ENCODE results near the gene KLK7. TPM values are rescaled to one million over a fixed set of nuclear protein-coding genes. Genes with fewer than 3 reads are reported as not detected.

Gene KLK7
- polyA plus RNA-seq, 1 of the 3 experiments (the other 2 are of a cell fraction), result not detected

- 16% methylated on average over 3 of the region's 4 CpGs for WGBS (ENCODE audit: low lambda C conversion rate)
- Histone ChIP-seq H3K4me3 (ENCODE audit: low read depth in 2 of 2, low read length in 1 of 2) (no peak overlapping the region), H3K27ac (ENCODE audit: low read depth in 2 of 2, low read length in 1 of 2) (no peak overlapping the region), H3K9ac (no peak overlapping the region), H3K9me2 (no peaks in the 10 kb centered on the region), H3K36me3 (replicated peaks in 1 of 2; ENCODE audit: control insufficient read depth in 1 of 2, insufficient read depth in 2 of 2, low read length in 1 of 2) (no peaks in the 10 kb centered on the region), H2AFZ (ENCODE audit: low read depth) (no peak overlapping the region), H3K9me3 (no peaks in the 10 kb centered on the region), H3K4me2 (no peak overlapping the region), H3K79me2 (ENCODE audit: insufficient read depth) (no peaks in the 10 kb centered on the region), H3K4me1 (ENCODE audit: control insufficient read depth in 1 of 2, insufficient read depth in 2 of 2, low read depth in 1 of 2, low read length in 1 of 2) (no peaks in the 10 kb centered on the region), H3K27me3 (ENCODE audit: insufficient read depth) (no peaks in the 10 kb centered on the region; the same call in 1 of the 2 replicates), H3F3A (replicated peaks; ENCODE audit: insufficient read depth) (no peaks in the 10 kb centered on the region), H4K20me1 (ENCODE audit: insufficient read depth) (no peaks in the 10 kb centered on the region)
- no peak for DNase-seq
- ChIA-PET CTCF (no interaction called here), POLR2A (no interaction called here)
- no peak for TF ChIP-seq FOXJ3 (CRISPR knock-in tag; IDR thresholded peaks at IDR 0.05)
- no peak for TF ChIP-seq YY1 (IDR thresholded peaks at IDR 0.05; ENCODE audit: low read depth)
- no peak for TF ChIP-seq ELF1 (IDR thresholded peaks at IDR 0.05)
- no peak for TF ChIP-seq RAD21 (IDR thresholded peaks at IDR 0.05; ENCODE audit: low read length)
- TF ChIP-seq MXI1 (IDR thresholded peaks at IDR 0.05; ENCODE audit: low read depth, low read length), result no peak
- TF ChIP-seq CHD2 (IDR thresholded peaks at IDR 0.05; ENCODE audit: low read length, partially characterized antibody), result no peak
- TF ChIP-seq, protein P1, sequence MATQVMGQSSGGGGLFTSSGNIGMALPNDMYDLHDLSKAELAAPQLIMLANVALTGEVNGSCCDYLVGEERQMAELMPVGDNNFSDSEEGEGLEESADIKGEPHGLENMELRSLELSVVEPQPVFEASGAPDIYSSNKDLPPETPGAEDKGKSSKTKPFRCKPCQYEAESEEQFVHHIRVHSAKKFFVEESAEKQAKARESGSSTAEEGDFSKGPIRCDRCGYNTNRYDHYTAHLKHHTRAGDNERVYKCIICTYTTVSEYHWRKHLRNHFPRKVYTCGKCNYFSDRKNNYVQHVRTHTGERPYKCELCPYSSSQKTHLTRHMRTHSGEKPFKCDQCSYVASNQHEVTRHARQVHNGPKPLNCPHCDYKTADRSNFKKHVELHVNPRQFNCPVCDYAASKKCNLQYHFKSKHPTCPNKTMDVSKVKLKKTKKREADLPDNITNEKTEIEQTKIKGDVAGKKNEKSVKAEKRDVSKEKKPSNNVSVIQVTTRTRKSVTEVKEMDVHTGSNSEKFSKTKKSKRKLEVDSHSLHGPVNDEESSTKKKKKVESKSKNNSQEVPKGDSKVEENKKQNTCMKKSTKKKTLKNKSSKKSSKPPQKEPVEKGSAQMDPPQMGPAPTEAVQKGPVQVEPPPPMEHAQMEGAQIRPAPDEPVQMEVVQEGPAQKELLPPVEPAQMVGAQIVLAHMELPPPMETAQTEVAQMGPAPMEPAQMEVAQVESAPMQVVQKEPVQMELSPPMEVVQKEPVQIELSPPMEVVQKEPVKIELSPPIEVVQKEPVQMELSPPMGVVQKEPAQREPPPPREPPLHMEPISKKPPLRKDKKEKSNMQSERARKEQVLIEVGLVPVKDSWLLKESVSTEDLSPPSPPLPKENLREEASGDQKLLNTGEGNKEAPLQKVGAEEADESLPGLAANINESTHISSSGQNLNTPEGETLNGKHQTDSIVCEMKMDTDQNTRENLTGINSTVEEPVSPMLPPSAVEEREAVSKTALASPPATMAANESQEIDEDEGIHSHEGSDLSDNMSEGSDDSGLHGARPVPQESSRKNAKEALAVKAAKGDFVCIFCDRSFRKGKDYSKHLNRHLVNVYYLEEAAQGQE (IDR thresholded peaks at IDR 0.05; ENCODE audit: low read depth, low read length), result no peak
- TF ChIP-seq JUND (IDR thresholded peaks at IDR 0.05), result no peak
- no peak for TF ChIP-seq TAF1 (IDR thresholded peaks at IDR 0.05; ENCODE audit: borderline replicate concordance, low read depth, low read length)
- no peak for TF ChIP-seq EP300 (IDR thresholded peaks at IDR 0.05; ENCODE audit: borderline replicate concordance in 1 of 2, low read depth in 1 of 2, low read length in 1 of 2)
- no peak for TF ChIP-seq USF1 (IDR thresholded peaks at IDR 0.05; ENCODE audit: borderline replicate concordance, low read depth)
- TF ChIP-seq, protein P2, sequence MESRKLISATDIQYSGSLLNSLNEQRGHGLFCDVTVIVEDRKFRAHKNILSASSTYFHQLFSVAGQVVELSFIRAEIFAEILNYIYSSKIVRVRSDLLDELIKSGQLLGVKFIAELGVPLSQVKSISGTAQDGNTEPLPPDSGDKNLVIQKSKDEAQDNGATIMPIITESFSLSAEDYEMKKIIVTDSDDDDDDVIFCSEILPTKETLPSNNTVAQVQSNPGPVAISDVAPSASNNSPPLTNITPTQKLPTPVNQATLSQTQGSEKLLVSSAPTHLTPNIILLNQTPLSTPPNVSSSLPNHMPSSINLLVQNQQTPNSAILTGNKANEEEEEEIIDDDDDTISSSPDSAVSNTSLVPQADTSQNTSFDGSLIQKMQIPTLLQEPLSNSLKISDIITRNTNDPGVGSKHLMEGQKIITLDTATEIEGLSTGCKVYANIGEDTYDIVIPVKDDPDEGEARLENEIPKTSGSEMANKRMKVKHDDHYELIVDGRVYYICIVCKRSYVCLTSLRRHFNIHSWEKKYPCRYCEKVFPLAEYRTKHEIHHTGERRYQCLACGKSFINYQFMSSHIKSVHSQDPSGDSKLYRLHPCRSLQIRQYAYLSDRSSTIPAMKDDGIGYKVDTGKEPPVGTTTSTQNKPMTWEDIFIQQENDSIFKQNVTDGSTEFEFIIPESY (IDR thresholded peaks at IDR 0.05; ENCODE audit: borderline replicate concordance, low read depth), result no peak
- TF ChIP-seq NFIC (IDR thresholded peaks at IDR 0.05; ENCODE audit: borderline replicate concordance), result no peak
- no peak for TF ChIP-seq SMC3 (IDR thresholded peaks at IDR 0.05; ENCODE audit: low read depth, low read length)
- TF ChIP-seq, protein P3, sequence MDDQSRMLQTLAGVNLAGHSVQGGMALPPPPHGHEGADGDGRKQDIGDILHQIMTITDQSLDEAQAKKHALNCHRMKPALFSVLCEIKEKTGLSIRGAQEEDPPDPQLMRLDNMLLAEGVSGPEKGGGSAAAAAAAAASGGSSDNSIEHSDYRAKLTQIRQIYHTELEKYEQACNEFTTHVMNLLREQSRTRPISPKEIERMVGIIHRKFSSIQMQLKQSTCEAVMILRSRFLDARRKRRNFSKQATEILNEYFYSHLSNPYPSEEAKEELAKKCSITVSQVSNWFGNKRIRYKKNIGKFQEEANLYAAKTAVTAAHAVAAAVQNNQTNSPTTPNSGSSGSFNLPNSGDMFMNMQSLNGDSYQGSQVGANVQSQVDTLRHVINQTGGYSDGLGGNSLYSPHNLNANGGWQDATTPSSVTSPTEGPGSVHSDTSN (IDR thresholded peaks at IDR 0.05), result no peak
- no peak for TF ChIP-seq EZH2phosphoT487 (IDR thresholded peaks at IDR 0.05; ENCODE audit: borderline replicate concordance, low read depth)
- TF ChIP-seq, protein P4, sequence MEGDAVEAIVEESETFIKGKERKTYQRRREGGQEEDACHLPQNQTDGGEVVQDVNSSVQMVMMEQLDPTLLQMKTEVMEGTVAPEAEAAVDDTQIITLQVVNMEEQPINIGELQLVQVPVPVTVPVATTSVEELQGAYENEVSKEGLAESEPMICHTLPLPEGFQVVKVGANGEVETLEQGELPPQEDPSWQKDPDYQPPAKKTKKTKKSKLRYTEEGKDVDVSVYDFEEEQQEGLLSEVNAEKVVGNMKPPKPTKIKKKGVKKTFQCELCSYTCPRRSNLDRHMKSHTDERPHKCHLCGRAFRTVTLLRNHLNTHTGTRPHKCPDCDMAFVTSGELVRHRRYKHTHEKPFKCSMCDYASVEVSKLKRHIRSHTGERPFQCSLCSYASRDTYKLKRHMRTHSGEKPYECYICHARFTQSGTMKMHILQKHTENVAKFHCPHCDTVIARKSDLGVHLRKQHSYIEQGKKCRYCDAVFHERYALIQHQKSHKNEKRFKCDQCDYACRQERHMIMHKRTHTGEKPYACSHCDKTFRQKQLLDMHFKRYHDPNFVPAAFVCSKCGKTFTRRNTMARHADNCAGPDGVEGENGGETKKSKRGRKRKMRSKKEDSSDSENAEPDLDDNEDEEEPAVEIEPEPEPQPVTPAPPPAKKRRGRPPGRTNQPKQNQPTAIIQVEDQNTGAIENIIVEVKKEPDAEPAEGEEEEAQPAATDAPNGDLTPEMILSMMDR (IDR thresholded peaks at IDR 0.05), result no peak
- TF ChIP-seq MEF2A (IDR thresholded peaks at IDR 0.05; ENCODE audit: borderline replicate concordance, low read depth), result no peak
- no peak for TF ChIP-seq SIN3A (IDR thresholded peaks at IDR 0.05; ENCODE audit: borderline replicate concordance, low read depth, low read length)
- TF ChIP-seq GABPA (IDR thresholded peaks at IDR 0.05; ENCODE audit: low read depth), result no peak
These were observed 1.5 kb downstream of the KLK7 start for GRCh38 chr19:50982186-50982585.

Data from SK-N-SH (cell line).